T47D (cell line): ENCODE measurements around the gene CDK6.

Experiments
- DNase-seq, 2 experiments: peaks; one replicate each; pipeline versions ENCODE4 v3.0.0 to v3.0.0-alpha.2; 2011 to 2012; ENCODE audit warnings: low read depth in 1 of 2, low spot score in 1 of 2
- JUND ChIP-seq: IDR thresholded peaks from 2 replicates; pipeline ENCODE4 v1.6.1; 2012; ENCODE audit warnings: low read depth
- in situ Hi-C: cut with HindIII; loops from 2 replicates; pipeline ENCODE4 v1.10.0; 2016; ENCODE audit warnings: low sequenced_read_pairs, low pct_unique_long_range_greater_than_20kb

Gene CDK6

GRCh38 chr7:92740134-92740533 is 96.2 kb downstream of the CDK6 start:
- TF ChIP-seq JUND: no peak
- no peak for DNase-seq
- in situ Hi-C loops: no loop called here

GRCh38 chr7:92739091-92739490 is 97.3 kb downstream of the CDK6 start:
- TF ChIP-seq JUND: no peak
- in situ Hi-C loops: no loop called here
- DNase-seq: no peak

- no peak for DNase-seq
- TF ChIP-seq JUND: no peak
- in situ Hi-C loops: no loop called here
These were observed 98.7 kb downstream of the CDK6 start for GRCh38 chr7:92737706-92738105.

- in situ Hi-C loops: no loop called here
- no peak for DNase-seq
- no peak for TF ChIP-seq JUND
These were observed 99.5 kb downstream of the CDK6 start for GRCh38 chr7:92736870-92737269.

GRCh38 chr7:92735707-92736106 is 100.7 kb downstream of the CDK6 start:
- TF ChIP-seq JUND: no peak
- in situ Hi-C loops: no loop called here
- no peak for DNase-seq

- TF ChIP-seq JUND: no peak
- in situ Hi-C loops: no loop called here
- DNase-seq: no peak
These were observed 103.9 kb downstream of the CDK6 start for GRCh38 chr7:92732316-92733036.

- in situ Hi-C loops: no loop called here
- no peak for DNase-seq
- TF ChIP-seq JUND: no peak
These were observed 104.9 kb downstream of the CDK6 start for GRCh38 chr7:92731335-92732063.

- in situ Hi-C loops: no loop called here
- DNase-seq: no peak
- TF ChIP-seq JUND: no peak
These were observed 105.6 kb downstream of the CDK6 start for GRCh38 chr7:92730808-92731207.

- DNase-seq: no peak
- in situ Hi-C loops: no loop called here
- TF ChIP-seq JUND: no peak
These were observed 106.6 kb downstream of the CDK6 start for GRCh38 chr7:92729751-92730150.

GRCh38 chr7:92729172-92729571 is 107.2 kb downstream of the CDK6 start:
- DNase-seq: no peak
- in situ Hi-C loops: no loop called here
- TF ChIP-seq JUND: no peak

- TF ChIP-seq JUND: no peak
- in situ Hi-C loops: no loop called here
- DNase-seq: no peak
These were observed 108.6 kb downstream of the CDK6 start for GRCh38 chr7:92727755-92728154.

GRCh38 chr7:92725161-92725925 is 111.0 kb downstream of the CDK6 start:
- DNase-seq: no peak
- no peak for TF ChIP-seq JUND
- in situ Hi-C loops: no loop called here

GRCh38 chr7:92723943-92724342 is 112.4 kb downstream of the CDK6 start:
- in situ Hi-C loops: no loop called here
- no peak for TF ChIP-seq JUND
- no peak for DNase-seq
